ENCODE measurements around the gene SLC15A5. TPM values are rescaled to one million over a fixed set of nuclear protein-coding genes. Genes with fewer than 3 reads are reported as not detected.

The SLC15A5 gene
- total and polyA plus RNA-seq, 12 donors = not detected

- ATAC-seq (no peak), DNase-seq (no peak)
- Histone ChIP-seq H3K9me3 (no peaks in the 10 kb centered on the region), H3K36me3 (no peaks in the 10 kb centered on the region), H3K27me3 (peaks cover 0 to 5% (median 0%) of the 10 kb centered on the region in 7 donors), H3K27ac (no peak overlapping the region), H3K4me3 (no peak overlapping the region), H3K4me1 (no peaks in the 10 kb centered on the region)
- no peak for TF ChIP-seq CTCF (IDR thresholded peaks at IDR 0.05)
- intact Hi-C loops (cut with DNase I) = loop anchor here in 2 of 10 donors (10.0 kb wide), 2 partner anchors 191 to 201 kb away; no protein-coding TSS in a partner anchor
Observed at GRCh38 chr12:16163901-16164300, 113.6 kb downstream of the SLC15A5 start.

GRCh38 chr12:16163146-16163545 lies 114.3 kb downstream of the SLC15A5 start:
- no peak overlapping the region for H3K4me3 ChIP-seq
- H3K36me3 ChIP-seq = no peaks in the 10 kb centered on the region
- no peaks in the 10 kb centered on the region for H3K4me1 ChIP-seq
- no peak overlapping the region for H3K27ac ChIP-seq
- TF ChIP-seq CTCF (IDR thresholded peaks at IDR 0.05) = no peak
- no peaks in the 10 kb centered on the region for H3K9me3 ChIP-seq
- H3K27me3 ChIP-seq = peaks cover 0 to 5% (median 0%) of the 10 kb centered on the region in 7 donors
- WGBS, 2 donors = 41% methylated on average over 4 of the region's 4 CpGs
- DNase-seq (no peak), ATAC-seq (no peak)
- intact Hi-C loops (cut with DNase I) = loop anchor here in 2 of 10 donors (10.0 kb wide), 2 partner anchors 192 to 202 kb away; no protein-coding TSS in a partner anchor

- no peaks in the 10 kb centered on the region for H3K4me1 ChIP-seq
- DNase-seq = no peak
- no peak for ATAC-seq
- peaks cover 0 to 5% (median 0%) of the 10 kb centered on the region in 7 donors for H3K27me3 ChIP-seq
- no peak overlapping the region for H3K27ac ChIP-seq
- WGBS, 2 donors = 64 to 82% methylated on average over 1 of the region's 1 CpG
- H3K9me3 ChIP-seq = no peaks in the 10 kb centered on the region
- no peak for TF ChIP-seq CTCF (IDR thresholded peaks at IDR 0.05)
- H3K36me3 ChIP-seq = no peaks in the 10 kb centered on the region
- intact Hi-C loops (cut with DNase I) = no loop called here
- H3K4me3 ChIP-seq = no peak overlapping the region
Observed at GRCh38 chr12:16159571-16159970, 117.9 kb downstream of the SLC15A5 start.

- no peak for TF ChIP-seq CTCF (IDR thresholded peaks at IDR 0.05)
- ATAC-seq = no peak
- Histone ChIP-seq H3K9me3 (no peaks in the 10 kb centered on the region), H3K27ac (no peak overlapping the region), H3K4me1 (no peaks in the 10 kb centered on the region), H3K4me3 (no peak overlapping the region), H3K27me3 (no peaks in the 10 kb centered on the region), H3K36me3 (no peaks in the 10 kb centered on the region)
- DNase-seq = no peak
- intact Hi-C loops (cut with DNase I) = no loop called here
- WGBS, 2 donors = 89 to 92% methylated on average over 1 of the region's 1 CpG
Observed at GRCh38 chr12:16158050-16158449, 119.4 kb downstream of the SLC15A5 start.
